HG03439 (cell line): Measurements from ENCODE around the gene MYNN.

Source experiments
- ATAC-seq: cut with Tn5 transposase; IDR thresholded peaks from one replicate; pipeline ENCODE4 v1.9.1; 2021; ENCODE audit warnings: mild to moderate bottlenecking, moderate library complexity; ENCODE audit not compliant: unreplicated experiment

Gene MYNN

GRCh38 chr3:169774186-169774585, 990 bp downstream of the MYNN start:
- ATAC-seq = no peak

- no peak for ATAC-seq
Observed at GRCh38 chr3:169777822-169778221, 4.6 kb downstream of the MYNN start.

GRCh38 chr3:169780742-169781141, 7.5 kb downstream of the MYNN start:
- no peak for ATAC-seq

- no peak for ATAC-seq
Observed at GRCh38 chr3:169781209-169781855, 8.1 kb downstream of the MYNN start.

- no peak for ATAC-seq
Observed at GRCh38 chr3:169787120-169787519, 13.9 kb downstream of the MYNN start.

- ATAC-seq = no peak
Observed at GRCh38 chr3:169787791-169788190, 14.6 kb downstream of the MYNN start.

- ATAC-seq = no peak
Observed at GRCh38 chr3:169790219-169790618, 17.0 kb downstream of the MYNN start.

- no peak for ATAC-seq
Observed at GRCh38 chr3:169790687-169791429, 17.7 kb downstream of the MYNN start.

- ATAC-seq = no peak
Observed at GRCh38 chr3:169792359-169792758, 19.2 kb downstream of the MYNN start.

- ATAC-seq = no peak
Observed at GRCh38 chr3:169804681-169805080, 31.5 kb downstream of the MYNN start.

- ATAC-seq = no peak
Observed at GRCh38 chr3:169809230-169809795, 36.1 kb downstream of the MYNN start.

- no peak for ATAC-seq
Observed at GRCh38 chr3:169811631-169812331, 38.6 kb downstream of the MYNN start.

- peak; percentile 64 for ATAC-seq
Observed at GRCh38 chr3:169812332-169813235, 39.4 kb downstream of the MYNN start, which contains the start of the genes LRRC34 and LRRIQ4. Gene LRRC34 (minus strand): TSS chr3:169812904. CDS start chr3:169812548, 356 bp downstream. Gene LRRIQ4 (plus strand): TSS chr3:169812870. CDS start chr3:169821922, 9,052 bp downstream.

GRCh38 chr3:169813278-169813677, 40.1 kb downstream of the MYNN start:
- ATAC-seq = no peak

GRCh38 chr3:169813757-169814517, 40.7 kb downstream of the MYNN start:
- peak; percentile 91 for ATAC-seq

GRCh38 chr3:169815590-169816150, 42.5 kb downstream of the MYNN start:
- ATAC-seq = no peak

GRCh38 chr3:169818316-169818715, 45.1 kb downstream of the MYNN start:
- no peak for ATAC-seq

- ATAC-seq = no peak
Observed at GRCh38 chr3:169822091-169822490, 48.9 kb downstream of the MYNN start.

- no peak for ATAC-seq
Observed at GRCh38 chr3:169822540-169822939, 49.3 kb downstream of the MYNN start.
